ENCODE results near the gene C1orf87. TPM values are rescaled to one million over a fixed set of nuclear protein-coding genes. Genes with fewer than 3 reads are reported as not detected.

Gene C1orf87
- total RNA-seq, 1 experiment from 2014 or later: not detected

- TF ChIP-seq EZH2 (IDR thresholded peaks at IDR 0.05; ENCODE audit: borderline replicate concordance, low read depth, low read length, poor library complexity, severe bottlenecking): no peak
- TF ChIP-seq CTCF (conservative IDR thresholded peaks at IDR 0.05; ENCODE audit: low read depth, low read length): no peak
- H3K27me3 ChIP-seq (replicated peaks; ENCODE audit: insufficient read depth, low read depth, low read length, poor library complexity): peaks cover 11% of the 10 kb centered on the region
- no peak overlapping the region for H3K27ac ChIP-seq (ENCODE audit: low read depth, low read length, poor library complexity, severe bottlenecking)
- intact Hi-C loops (cut with micrococcal nuclease; ENCODE audit: unreplicated experiment): no loop called here
- ChIA-PET POLR2A (ENCODE audit: low non-redundant PET) (no interaction called here), CTCF (no interaction called here)
- BruUV-seq (replicated peaks): no TSS peak
- no peak for DNase-seq (ENCODE audit: low spot score)
- no peaks in the 10 kb centered on the region for H3K9me3 ChIP-seq (ENCODE audit: low read depth, low read length, poor library complexity, severe bottlenecking)
- peaks cover 4% of the 10 kb centered on the region for H3K4me1 ChIP-seq (ENCODE audit: insufficient read depth, low read length, poor library complexity, severe bottlenecking)
- no peaks in the 10 kb centered on the region for H3K36me3 ChIP-seq (ENCODE audit: insufficient read depth, low read length, poor library complexity, severe bottlenecking)
- H3K4me3 ChIP-seq (ENCODE audit: low read depth, low read length, poor library complexity, severe bottlenecking): no peak overlapping the region
Measured at GRCh38 chr1:60071296-60071695, 2.3 kb downstream of the C1orf87 start.

GRCh38 chr1:60069691-60070090 lies 3.9 kb downstream of the C1orf87 start:
- no TSS peak for BruUV-seq (replicated peaks)
- POLR2A ChIA-PET (ENCODE audit: low non-redundant PET): no interaction called here
- Histone ChIP-seq H3K36me3 (ENCODE audit: insufficient read depth, low read length, poor library complexity, severe bottlenecking) (no peaks in the 10 kb centered on the region), H3K27ac (ENCODE audit: low read depth, low read length, poor library complexity, severe bottlenecking) (no peak overlapping the region), H3K4me3 (ENCODE audit: low read depth, low read length, poor library complexity, severe bottlenecking) (no peak overlapping the region), H3K4me1 (ENCODE audit: insufficient read depth, low read length, poor library complexity, severe bottlenecking) (peaks cover 4% of the 10 kb centered on the region), H3K9me3 (ENCODE audit: low read depth, low read length, poor library complexity, severe bottlenecking) (no peaks in the 10 kb centered on the region), H3K27me3 (replicated peaks; ENCODE audit: insufficient read depth, low read depth, low read length, poor library complexity) (no peaks in the 10 kb centered on the region)
- CTCF ChIA-PET: no interaction called here
- intact Hi-C loops (cut with micrococcal nuclease; ENCODE audit: unreplicated experiment): loop anchor here (10.0 kb wide), 1 partner anchor 85 kb away; no protein-coding TSS in a partner anchor
- TF ChIP-seq EZH2 (IDR thresholded peaks at IDR 0.05; ENCODE audit: borderline replicate concordance, low read depth, low read length, poor library complexity, severe bottlenecking) (no peak), CTCF (conservative IDR thresholded peaks at IDR 0.05; ENCODE audit: low read depth, low read length) (no peak)
- no peak for DNase-seq (ENCODE audit: low spot score)

GRCh38 chr1:60068393-60069045 lies 5.1 kb downstream of the C1orf87 start:
- BruUV-seq (replicated peaks): no TSS peak
- Histone ChIP-seq H3K27ac (ENCODE audit: low read depth, low read length, poor library complexity, severe bottlenecking) (no peak overlapping the region), H3K4me3 (ENCODE audit: low read depth, low read length, poor library complexity, severe bottlenecking) (no peak overlapping the region), H3K27me3 (replicated peaks; ENCODE audit: insufficient read depth, low read depth, low read length, poor library complexity) (no peaks in the 10 kb centered on the region), H3K9me3 (ENCODE audit: low read depth, low read length, poor library complexity, severe bottlenecking) (no peaks in the 10 kb centered on the region), H3K36me3 (ENCODE audit: insufficient read depth, low read length, poor library complexity, severe bottlenecking) (no peaks in the 10 kb centered on the region), H3K4me1 (ENCODE audit: insufficient read depth, low read length, poor library complexity, severe bottlenecking) (peaks cover 4% of the 10 kb centered on the region)
- ChIA-PET CTCF (no interaction called here), POLR2A (ENCODE audit: low non-redundant PET) (no interaction called here)
- intact Hi-C loops (cut with micrococcal nuclease; ENCODE audit: unreplicated experiment): loop anchor here (10.0 kb wide), 1 partner anchor 84 kb away; no protein-coding TSS in a partner anchor
- TF ChIP-seq CTCF (conservative IDR thresholded peaks at IDR 0.05; ENCODE audit: low read depth, low read length) (no peak), EZH2 (IDR thresholded peaks at IDR 0.05; ENCODE audit: borderline replicate concordance, low read depth, low read length, poor library complexity, severe bottlenecking) (no peak)
- peak; percentile 51 for DNase-seq (ENCODE audit: low spot score)
